Right lobe of liver (tissue), 4 donors: ENCODE results near the gene ZKSCAN3.

Experiments
- CTCF ChIP-seq, 4 donors: fragments of 200-600 bp in 3 of 4; fragments of 450-650 bp in 1 of 4; IDR thresholded peaks; one replicate each; pipeline versions ENCODE4 v1.5.1 to v1.8.0; 2016 to 2022; ENCODE audit warnings: antibody characterized with exemption in 4 of 4, mild to moderate bottlenecking in 2 of 4
- POLR2A ChIP-seq: fragments of 450-650 bp; IDR thresholded peaks from one replicate; pipeline ENCODE4 v1.6.1; 2017; ENCODE audit warnings: antibody characterized with exemption, mild to moderate bottlenecking
- donor health status: DM: no; HTN: no; CAD: no.
- donor health status: DM: no; HTN: no; CAD: no.
- donor health status: DM: no; HTN: yes; CAD: no.

GRCh38 chr6:28402197-28402596 lies 52.5 kb downstream of the ZKSCAN3 start:
- no peak for TF ChIP-seq POLR2A
- no peak for TF ChIP-seq CTCF (IDR thresholded peaks at IDR 0.05)
